WI38 (cell line): ENCODE results near the gene CACNA1D.

Experiments
- H3K4me3 ChIP-seq: 2 replicates; pipeline ENCODE4 v1.5.1; 2011; ENCODE audit warnings: low read depth, mild to moderate bottlenecking, control low read depth, low read length
- TF ChIP-seq, protein P1 (sequence below): IDR thresholded peaks from 2 replicates; pipeline ENCODE4 v1.5.1; 2012; ENCODE audit warnings: low read depth, mild to moderate bottlenecking, control low read depth, low read length

Gene CACNA1D

DNA sequence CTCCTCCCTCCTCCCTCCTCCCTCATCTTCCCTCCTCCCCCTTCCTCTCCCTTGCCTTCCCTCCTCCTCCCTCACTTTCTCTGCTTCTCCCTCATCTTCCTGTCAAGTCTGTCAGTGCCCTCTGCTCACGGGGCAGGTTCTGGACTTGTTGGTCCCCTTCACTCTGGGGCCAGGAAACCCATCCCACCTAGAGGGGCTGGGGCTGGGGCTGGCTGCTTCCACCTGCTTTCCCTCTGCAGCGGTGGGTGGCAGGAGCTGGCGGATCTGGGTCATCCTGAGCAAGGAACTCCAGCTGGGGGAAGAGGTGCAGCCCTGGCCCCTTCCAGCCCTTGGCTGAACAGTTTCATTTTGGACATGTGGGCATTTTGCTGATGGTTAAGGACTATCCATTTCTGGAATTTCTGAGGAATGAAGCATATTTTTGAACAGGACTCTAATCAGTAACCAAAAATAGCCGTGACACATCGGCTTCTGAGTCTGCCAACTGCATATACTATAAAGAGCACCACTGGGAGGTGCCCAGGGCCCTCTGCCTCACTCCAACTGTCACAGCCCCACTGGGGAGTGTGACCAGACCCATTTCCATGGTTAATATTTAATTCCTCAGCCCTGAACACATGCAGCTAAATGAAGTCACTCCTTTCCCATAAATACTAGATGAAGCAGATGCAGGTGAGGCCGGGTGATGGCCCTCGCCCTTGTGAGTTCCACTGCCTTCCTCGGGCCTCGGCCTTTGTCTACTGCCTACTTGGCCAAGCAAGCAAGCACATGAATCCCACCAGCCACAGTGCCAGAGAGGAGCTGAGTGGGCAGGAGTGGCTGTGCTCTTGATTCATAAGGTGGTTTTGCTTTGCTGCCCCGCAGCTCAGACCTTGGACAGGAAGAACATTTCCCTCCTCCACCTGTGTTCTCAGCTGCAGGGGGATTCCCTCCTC lies 312.0 kb downstream of the CACNA1D start:
- TF ChIP-seq, protein P1, sequence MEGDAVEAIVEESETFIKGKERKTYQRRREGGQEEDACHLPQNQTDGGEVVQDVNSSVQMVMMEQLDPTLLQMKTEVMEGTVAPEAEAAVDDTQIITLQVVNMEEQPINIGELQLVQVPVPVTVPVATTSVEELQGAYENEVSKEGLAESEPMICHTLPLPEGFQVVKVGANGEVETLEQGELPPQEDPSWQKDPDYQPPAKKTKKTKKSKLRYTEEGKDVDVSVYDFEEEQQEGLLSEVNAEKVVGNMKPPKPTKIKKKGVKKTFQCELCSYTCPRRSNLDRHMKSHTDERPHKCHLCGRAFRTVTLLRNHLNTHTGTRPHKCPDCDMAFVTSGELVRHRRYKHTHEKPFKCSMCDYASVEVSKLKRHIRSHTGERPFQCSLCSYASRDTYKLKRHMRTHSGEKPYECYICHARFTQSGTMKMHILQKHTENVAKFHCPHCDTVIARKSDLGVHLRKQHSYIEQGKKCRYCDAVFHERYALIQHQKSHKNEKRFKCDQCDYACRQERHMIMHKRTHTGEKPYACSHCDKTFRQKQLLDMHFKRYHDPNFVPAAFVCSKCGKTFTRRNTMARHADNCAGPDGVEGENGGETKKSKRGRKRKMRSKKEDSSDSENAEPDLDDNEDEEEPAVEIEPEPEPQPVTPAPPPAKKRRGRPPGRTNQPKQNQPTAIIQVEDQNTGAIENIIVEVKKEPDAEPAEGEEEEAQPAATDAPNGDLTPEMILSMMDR = no peak
- H3K4me3 ChIP-seq = no peak overlapping the region

DNA sequence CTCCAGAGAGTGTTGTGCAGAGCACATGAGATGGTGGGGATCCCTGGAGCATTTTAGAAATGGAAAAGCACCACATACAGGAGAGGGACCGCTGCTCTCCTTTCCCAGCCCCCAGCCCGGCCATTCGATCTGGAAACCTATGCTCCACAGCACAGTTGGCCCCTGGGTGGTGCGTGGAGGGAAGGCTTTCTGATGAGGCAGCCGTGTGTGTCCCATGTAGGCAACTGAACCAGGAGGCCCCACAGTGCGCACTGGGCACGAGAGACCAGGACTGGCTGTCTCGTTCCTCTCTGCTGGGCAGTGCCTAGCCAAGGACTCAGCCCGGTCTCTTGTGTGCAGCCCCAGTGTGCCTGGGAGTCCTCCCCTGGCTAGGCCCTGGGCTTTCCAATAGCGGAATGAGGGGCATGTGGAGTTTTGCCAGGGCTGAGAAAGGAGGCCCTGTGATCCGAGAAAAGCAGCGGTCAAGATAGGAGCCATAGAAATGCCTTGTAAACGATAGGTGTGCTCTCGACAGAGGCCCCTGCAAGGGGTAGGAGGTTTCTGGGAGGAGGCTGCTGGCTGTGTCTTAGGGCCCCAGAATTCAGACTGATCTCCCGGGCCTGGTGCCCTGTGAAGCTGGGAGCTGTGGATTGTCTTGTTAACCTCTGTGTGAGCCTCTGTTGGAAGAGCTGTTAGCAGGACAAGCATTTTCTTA lies 312.9 kb downstream of the CACNA1D start:
- H3K4me3 ChIP-seq = no peak overlapping the region
- TF ChIP-seq, protein P1 = no peak

DNA sequence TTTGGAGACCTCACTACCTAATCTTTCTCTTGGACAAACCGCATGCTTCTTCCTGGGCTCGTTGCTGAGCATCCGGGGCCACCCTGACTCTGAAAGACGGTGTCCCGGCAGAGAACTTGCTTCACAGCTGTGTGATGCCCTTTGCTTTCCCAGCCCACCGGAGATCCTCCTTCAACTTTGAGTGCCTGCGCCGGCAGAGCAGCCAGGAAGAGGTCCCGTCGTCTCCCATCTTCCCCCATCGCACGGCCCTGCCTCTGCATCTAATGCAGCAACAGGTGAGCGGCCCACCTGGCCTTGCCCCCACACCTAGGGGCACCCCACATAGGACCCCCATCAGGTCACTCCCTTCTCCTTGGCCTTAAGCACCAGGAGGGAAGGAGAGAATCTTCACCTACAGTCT lies 314.1 kb downstream of the CACNA1D start:
- TF ChIP-seq, protein P1 = no peak

DNA sequence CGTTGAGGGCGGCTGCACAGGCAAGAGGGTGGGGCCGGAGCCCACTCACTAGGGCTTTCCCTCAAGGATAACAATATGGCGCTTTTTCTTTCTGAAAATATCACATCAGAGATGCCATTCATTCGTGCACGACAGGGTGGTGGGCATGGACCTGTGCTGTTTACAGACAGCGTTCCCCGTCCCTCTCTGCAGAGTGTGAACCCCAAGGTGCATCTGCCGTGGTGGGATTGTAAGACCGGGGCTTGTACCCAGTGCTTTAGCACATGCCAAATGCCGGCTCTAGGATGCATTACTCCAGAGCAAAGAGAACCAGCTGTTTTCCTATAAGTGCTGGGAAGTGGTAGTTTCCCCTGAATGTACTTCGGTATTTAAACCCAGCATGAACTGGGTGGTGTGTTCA lies 314.9 kb downstream of the CACNA1D start:
- TF ChIP-seq, protein P1 = no peak

More for the DNA sequence above, 314.1 kb downstream of the CACNA1D start:
- no peak overlapping the region for H3K4me3 ChIP-seq

DNA sequence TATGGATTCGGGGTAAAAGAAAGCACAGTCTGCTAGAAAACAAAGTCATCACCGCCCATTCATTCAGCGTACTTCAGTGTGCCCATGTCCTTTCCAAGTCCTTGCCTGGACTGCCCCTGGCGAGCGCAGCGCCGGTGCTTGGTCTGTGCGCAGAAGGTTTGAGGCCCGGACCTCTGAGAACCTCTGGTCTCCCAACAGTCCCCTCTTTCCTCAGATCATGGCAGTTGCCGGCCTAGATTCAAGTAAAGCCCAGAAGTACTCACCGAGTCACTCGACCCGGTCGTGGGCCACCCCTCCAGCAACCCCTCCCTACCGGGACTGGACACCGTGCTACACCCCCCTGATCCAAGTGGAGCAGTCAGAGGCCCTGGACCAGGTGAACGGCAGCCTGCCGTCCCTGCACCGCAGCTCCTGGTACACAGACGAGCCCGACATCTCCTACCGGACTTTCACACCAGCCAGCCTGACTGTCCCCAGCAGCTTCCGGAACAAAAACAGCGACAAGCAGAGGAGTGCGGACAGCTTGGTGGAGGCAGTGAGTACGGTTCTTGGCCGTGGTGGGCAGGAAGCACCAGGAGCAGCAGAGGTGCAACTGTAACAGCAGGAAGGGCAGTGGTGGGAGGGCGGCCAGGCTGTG lies 315.5 kb downstream of the CACNA1D start:
- TF ChIP-seq, protein P1 = no peak
- H3K4me3 ChIP-seq = no peak overlapping the region

More for the DNA sequence above, 314.9 kb downstream of the CACNA1D start:
- no peak overlapping the region for H3K4me3 ChIP-seq

DNA sequence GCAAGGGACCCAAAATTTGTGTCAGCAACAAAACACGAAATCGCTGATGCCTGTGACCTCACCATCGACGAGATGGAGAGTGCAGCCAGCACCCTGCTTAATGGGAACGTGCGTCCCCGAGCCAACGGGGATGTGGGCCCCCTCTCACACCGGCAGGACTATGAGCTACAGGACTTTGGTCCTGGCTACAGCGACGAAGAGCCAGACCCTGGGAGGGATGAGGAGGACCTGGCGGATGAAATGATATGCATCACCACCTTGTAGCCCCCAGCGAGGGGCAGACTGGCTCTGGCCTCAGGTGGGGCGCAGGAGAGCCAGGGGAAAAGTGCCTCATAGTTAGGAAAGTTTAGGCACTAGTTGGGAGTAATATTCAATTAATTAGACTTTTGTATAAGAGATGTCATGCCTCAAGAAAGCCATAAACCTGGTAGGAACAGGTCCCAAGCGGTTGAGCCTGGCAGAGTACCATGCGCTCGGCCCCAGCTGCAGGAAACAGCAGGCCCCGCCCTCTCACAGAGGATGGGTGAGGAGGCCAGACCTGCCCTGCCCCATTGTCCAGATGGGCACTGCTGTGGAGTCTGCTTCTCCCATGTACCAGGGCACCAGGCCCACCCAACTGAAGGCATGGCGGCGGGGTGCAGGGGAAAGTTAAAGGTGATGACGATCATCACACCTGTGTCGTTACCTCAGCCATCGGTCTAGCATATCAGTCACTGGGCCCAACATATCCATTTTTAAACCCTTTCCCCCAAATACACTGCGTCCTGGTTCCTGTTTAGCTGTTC lies 316.9 kb downstream of the CACNA1D start:
- TF ChIP-seq, protein P1 = no peak
- H3K4me3 ChIP-seq = no peak overlapping the region
